T-cell (primary cell): Measurements from ENCODE around the gene AGXT. TPM values are rescaled to one million over a fixed set of nuclear protein-coding genes. Genes with fewer than 3 reads are reported as not detected.
A peak's percentile ranks its signal among the peaks of the same experiment; 100 is the strongest.
"Not testable (repeated sequence)": the region's sequence is repeated elsewhere in the genome, so short reads cannot be mapped to it uniquely, and the experiment has no call there.

Source experiments
- ATAC-seq, 4 experiments: fragments of 200-7000 bp in 3 of 4; fragments of 150-1000 bp in 1 of 4; cut with Tn5 transposase; replicated peaks in 1 of 4; 1 replicate in 3 of 4; 2 replicates in 1 of 4; pipeline ENCODE4 v1.10.0; 2021; ENCODE audit warnings: moderate library complexity in 3 of 4, mild to moderate bottlenecking in 2 of 4, moderate number of reproducible peaks in 1 of 4
- CTCF ChIA-PET, 2 donors: fragments of 300-600 bp; sonication (Branson Sonifier 250); formaldehyde crosslinking; loops; one replicate each; lab custom pipeline; 2022; ENCODE audit warnings: antibody characterized with exemption in 2 of 2; lab: Charles Lee
- POLR2A ChIA-PET, 2 donors: fragments of 300-600 bp; sonication (Branson Sonifier 250); formaldehyde crosslinking; loops; one replicate each; lab custom pipeline; 2022; ENCODE audit warnings: antibody characterized with exemption in 2 of 2; lab: Charles Lee
- DNase-seq, 35 experiments: peaks; one replicate each; pipeline versions ENCODE4 v3.0.0 to v3.0.0-alpha.2; 2013 to 2023
- H3K27ac ChIP-seq: one replicate; pipeline ENCODE4 v1.5.1; 2013; ENCODE audit warnings: low read length
- H3K27me3 ChIP-seq, 2 experiments: replicated peaks in 1 of 2; 1 replicate in 1 of 2; 2 replicates in 1 of 2; pipeline versions ENCODE4 v1.6.1 to v1.7.0; 2013; ENCODE audit warnings: low read length in 1 of 2, mixed read lengths in 1 of 2; ENCODE audit not compliant: control insufficient read depth in 2 of 2, insufficient read depth in 2 of 2; ENCODE audit errors: extremely low read depth in 1 of 2
- H3K36me3 ChIP-seq, 2 donors: 1 replicate in 1 of 2; 2 replicates in 1 of 2; pipeline versions ENCODE4 v1.6.1 to v1.7.0; 2013; ENCODE audit warnings: low read length in 1 of 2; ENCODE audit not compliant: control insufficient read depth in 2 of 2, insufficient read depth in 1 of 2; ENCODE audit errors: extremely low read depth in 1 of 2
- H3K4me1 ChIP-seq, 2 experiments: 1 replicate in 1 of 2; 2 replicates in 1 of 2; pipeline versions ENCODE4 v1.6.1 to v1.7.0; 2013; ENCODE audit warnings: low read length in 2 of 2, mixed read lengths in 1 of 2; ENCODE audit not compliant: insufficient read depth in 2 of 2, control insufficient read depth in 1 of 2; ENCODE audit errors: extremely low read depth in 1 of 2
- H3K4me3 ChIP-seq, 2 donors: 1 replicate in 1 of 2; 2 replicates in 1 of 2; pipeline versions ENCODE4 v1.5.1 to v1.7.0; 2013; ENCODE audit warnings: mild to moderate bottlenecking in 2 of 2, low read length in 1 of 2, moderate library complexity in 1 of 2; ENCODE audit not compliant: control insufficient read depth in 1 of 2; ENCODE audit errors: extremely low read depth in 1 of 2
- H3K9me3 ChIP-seq: 2 replicates; pipeline ENCODE4 v1.7.0; 2013
- H3K27ac Mint-ChIP-seq, 2 donors: one replicate each; pipeline ENCODE4 v1.8.0; 2020 to 2021; ENCODE audit warnings: mild to moderate bottlenecking in 2 of 2, mixed read lengths in 2 of 2
- H3K27me3 Mint-ChIP-seq, 2 donors: one replicate each; pipeline ENCODE4 v1.8.0; 2021 to 2022; ENCODE audit warnings: mixed read lengths in 2 of 2
- H3K36me3 Mint-ChIP-seq: one replicate; pipeline ENCODE4 v1.8.0; 2021; ENCODE audit warnings: mixed read lengths
- H3K4me1 Mint-ChIP-seq, 3 donors: one replicate each; pipeline ENCODE4 v1.8.0; 2020 to 2022; ENCODE audit warnings: mixed read lengths in 3 of 3, mild to moderate bottlenecking in 1 of 3
- H3K4me3 Mint-ChIP-seq, 3 donors: one replicate each; pipeline ENCODE4 v1.8.0; 2020 to 2022; ENCODE audit warnings: mild to moderate bottlenecking in 3 of 3, mixed read lengths in 3 of 3, moderate library complexity in 3 of 3
- H3K9me3 Mint-ChIP-seq, 3 donors: one replicate each; pipeline ENCODE4 v1.8.0; 2020 to 2022; ENCODE audit warnings: mixed read lengths in 3 of 3
- WGBS: methylation state at CpG from one replicate; pipeline ENCODE4 v1.1.5; 2013; ENCODE audit warnings: missing lambda C conversion rate; ENCODE audit not compliant: insufficient coverage; 5-methylcytosine and 5-hydroxymethylcytosine counted together
- total RNA-seq, 35 experiments: library from RNA in 6 of 35; stranded (reverse) in 6 of 35; fragments of 120-200 nt in 1 of 35; gene quantifications; one replicate each; pipeline versions ENCODE4 v1.2.1 to v1.2.4 and lab custom pipeline; 2013 to 2026

AGXT gene
- total RNA-seq, 5 donors from 2014 or later (not counting 1 experiment from before 2014, with no cell fraction given) = 0.41 to 0.88 (median 0.76) TPM; not detected in 2

DNA sequence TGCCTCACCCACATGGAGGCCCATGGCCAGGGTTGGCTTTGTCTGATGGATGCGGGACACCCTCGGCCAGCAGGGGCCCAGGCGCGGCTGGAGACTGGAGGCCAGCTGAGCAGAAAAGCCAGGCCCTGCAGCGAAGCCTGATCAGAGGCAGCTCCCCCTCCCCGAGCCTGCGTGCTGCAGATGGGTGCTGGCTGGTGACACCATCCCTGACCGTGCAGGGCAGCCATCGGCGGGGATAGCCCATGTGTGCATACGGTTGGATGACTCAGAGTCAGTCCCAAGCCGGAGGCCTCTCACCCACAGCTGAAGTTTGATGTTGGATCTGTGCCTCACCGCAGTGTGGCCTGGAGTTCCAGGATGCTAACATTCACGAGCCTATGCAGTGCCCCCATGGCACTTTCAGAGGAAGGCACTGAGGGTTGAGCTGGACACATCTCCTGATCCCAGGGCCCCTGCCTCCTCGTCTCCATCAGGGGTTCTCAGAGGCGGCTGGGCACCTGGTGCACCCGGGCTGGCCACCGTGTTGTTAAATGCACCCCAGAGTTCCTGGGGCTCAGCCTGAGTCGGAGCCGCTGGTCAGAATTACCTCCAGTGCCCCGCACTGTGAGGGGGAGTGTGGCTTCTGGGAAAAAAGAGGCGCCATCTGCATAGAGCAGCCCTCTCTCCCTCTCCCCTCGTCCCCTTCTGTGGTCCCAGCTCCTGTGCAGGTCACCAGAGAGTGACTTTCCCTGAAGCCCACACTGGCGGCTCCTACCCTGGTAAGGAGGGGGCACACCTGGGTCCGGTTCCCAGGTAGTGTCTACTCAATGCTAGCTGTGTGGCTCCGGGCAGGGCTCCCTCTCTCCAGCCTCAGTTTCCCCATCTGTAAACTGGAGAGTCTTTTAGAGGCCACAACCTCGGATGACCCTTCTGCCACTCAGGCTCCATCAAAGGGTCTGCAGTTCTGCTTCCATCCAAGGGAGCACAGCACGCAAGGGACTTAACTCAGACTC, 29.2 kb upstream of the AGXT start:
- POLR2A ChIA-PET = no interaction called here
- WGBS = 78% methylated on average over 19 of the region's 28 CpGs

DNA sequence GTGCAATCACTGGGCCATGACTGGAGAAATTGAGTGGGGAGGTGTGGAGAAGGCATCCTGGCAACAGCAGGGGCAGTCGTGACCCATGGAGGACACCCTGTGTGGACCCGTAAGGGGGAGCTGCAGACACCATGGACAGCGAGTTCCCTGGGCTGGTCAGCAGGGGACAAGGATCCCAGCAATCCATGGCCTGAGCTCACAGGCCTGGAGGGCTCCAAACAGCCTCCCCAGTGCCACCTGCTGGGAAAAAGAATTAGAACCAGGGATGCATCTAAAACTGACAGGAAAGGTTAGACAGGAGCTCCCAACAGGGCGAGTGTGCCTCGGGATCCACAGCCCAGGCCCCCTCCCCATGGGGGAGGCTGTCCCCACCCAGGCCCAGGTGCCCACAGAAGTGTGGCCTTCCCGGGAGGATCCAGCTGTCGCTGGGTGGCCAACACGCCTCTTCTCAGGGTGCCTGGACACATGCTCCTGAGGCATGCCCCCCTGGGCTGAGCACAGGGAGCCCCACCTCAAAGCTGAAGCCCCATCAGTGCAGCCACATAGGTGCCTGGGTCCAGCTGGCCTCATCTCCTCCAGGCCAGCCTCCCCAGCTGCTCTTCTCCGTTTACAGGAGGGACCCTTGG, 28.1 kb upstream of the AGXT start:
- no peaks in the 10 kb centered on the region for H3K4me1 ChIP-seq
- Mint-ChIP-seq H3K4me3 (no peak overlapping the region), H3K27me3 (peaks cover 9 to 15% of the 10 kb centered on the region in 2 donors), H3K9me3 (no peaks in the 10 kb centered on the region), H3K36me3 (no peaks in the 10 kb centered on the region), H3K4me1 (no peaks in the 10 kb centered on the region), H3K27ac (no peak overlapping the region)
- ChIA-PET CTCF (interaction anchor here (1.1 to 1.9 kb wide), 2 partner anchors 326 to 327 kb away, joined by 8 to 11 read pairs; no protein-coding TSS in a partner anchor), POLR2A (no interaction called here)
- DNase-seq = peak in 1 of 35 experiments; percentile 44
- no peak overlapping the region for H3K4me3 ChIP-seq
- peaks cover 4 to 41% of the 10 kb centered on the region in 2 experiments for H3K27me3 ChIP-seq
- no peak overlapping the region for H3K27ac ChIP-seq
- ATAC-seq = peak in 2 of 4 experiments; percentile 40 to 51
- H3K36me3 ChIP-seq = no peaks in the 10 kb centered on the region
- no peaks in the 10 kb centered on the region for H3K9me3 ChIP-seq
- 47% methylated on average over 8 of the region's 9 CpGs for WGBS

More for the DNA sequence above, 29.2 kb upstream of the AGXT start:
- H3K4me3 Mint-ChIP-seq = no peak overlapping the region
- H3K36me3 ChIP-seq = no peaks in the 10 kb centered on the region
- peaks cover 9 to 15% of the 10 kb centered on the region in 2 donors for H3K27me3 Mint-ChIP-seq
- H3K4me1 ChIP-seq = no peaks in the 10 kb centered on the region
- H3K4me3 ChIP-seq = no peak overlapping the region
- peaks cover 4 to 41% of the 10 kb centered on the region in 2 experiments for H3K27me3 ChIP-seq
- no peaks in the 10 kb centered on the region for H3K9me3 Mint-ChIP-seq
- no peaks in the 10 kb centered on the region for H3K9me3 ChIP-seq
- H3K36me3 Mint-ChIP-seq = no peaks in the 10 kb centered on the region
- no peak for DNase-seq
- CTCF ChIA-PET = interaction anchor here (1.1 to 1.9 kb wide), 2 partner anchors 325 to 326 kb away, joined by 8 to 11 read pairs; no protein-coding TSS in a partner anchor
- ATAC-seq = no peak
- H3K27ac ChIP-seq = no peak overlapping the region
- H3K27ac Mint-ChIP-seq = no peak overlapping the region
- H3K4me1 Mint-ChIP-seq = no peaks in the 10 kb centered on the region

GRCh38 chr2:240846309-240846708, 22.3 kb upstream of the AGXT start:
- ATAC-seq, POLR2A ChIA-PET, H3K4me1 ChIP-seq, H3K36me3 ChIP-seq, DNase-seq, H3K36me3 Mint-ChIP-seq, CTCF ChIA-PET, H3K4me3 Mint-ChIP-seq, H3K9me3 ChIP-seq, H3K9me3 Mint-ChIP-seq, H3K27ac Mint-ChIP-seq, H3K27me3 Mint-ChIP-seq, H3K27ac ChIP-seq, H3K4me1 Mint-ChIP-seq, H3K4me3 ChIP-seq: not testable (repeated sequence)
- peaks cover 0 to 14% of the 10 kb centered on the region in 2 experiments for H3K27me3 ChIP-seq
- WGBS = no CpG with 5 or more reads among the region's 2 CpGs

- H3K27ac Mint-ChIP-seq = no peak overlapping the region
- WGBS = 100% methylated on average over 1 of the region's 5 CpGs
- CTCF ChIA-PET = no interaction called here
- no peaks in the 10 kb centered on the region for H3K9me3 ChIP-seq
- no peak overlapping the region for H3K4me3 ChIP-seq
- no peak overlapping the region for H3K27ac ChIP-seq
- H3K27me3 ChIP-seq = peaks cover 0 to 16% of the 10 kb centered on the region in 2 experiments
- no peaks in the 10 kb centered on the region for H3K4me1 Mint-ChIP-seq
- H3K27me3 Mint-ChIP-seq = peaks cover 0 to 5% of the 10 kb centered on the region in 2 donors
- POLR2A ChIA-PET = no interaction called here
- H3K36me3 ChIP-seq = no peaks in the 10 kb centered on the region
- no peaks in the 10 kb centered on the region for H3K36me3 Mint-ChIP-seq
- ATAC-seq = no peak
- H3K4me1 ChIP-seq = no peaks in the 10 kb centered on the region
- H3K9me3 Mint-ChIP-seq = no peaks in the 10 kb centered on the region
- H3K4me3 Mint-ChIP-seq = no peak overlapping the region
- DNase-seq = no peak
These were observed 21.6 kb upstream of the AGXT start for GRCh38 chr2:240846873-240847595.

GRCh38 chr2:240847817-240848216, 20.8 kb upstream of the AGXT start:
- H3K27ac Mint-ChIP-seq = no peak overlapping the region
- H3K4me1 Mint-ChIP-seq = no peaks in the 10 kb centered on the region
- WGBS = 95% methylated on average over 11 of the region's 13 CpGs

More at GRCh38 chr2:240847817-240848216, 20.8 kb upstream of the AGXT start:
- no peaks in the 10 kb centered on the region for H3K9me3 ChIP-seq
- ATAC-seq (no peak), DNase-seq (no peak)
- H3K4me3 ChIP-seq = no peak overlapping the region
- Mint-ChIP-seq H3K4me3 (no peak overlapping the region), H3K9me3 (no peaks in the 10 kb centered on the region), H3K36me3 (no peaks in the 10 kb centered on the region), H3K27me3 (peaks cover 0 to 4% of the 10 kb centered on the region in 2 donors)
- no peaks in the 10 kb centered on the region for H3K4me1 ChIP-seq
- no peak overlapping the region for H3K27ac ChIP-seq
- CTCF ChIA-PET = no interaction called here
- POLR2A ChIA-PET = no interaction called here
- H3K27me3 ChIP-seq = peaks cover 0 to 16% of the 10 kb centered on the region in 2 experiments
- H3K36me3 ChIP-seq = no peaks in the 10 kb centered on the region
